ENCODE measurements around the gene STEAP2.

STEAP2 gene

DNA sequence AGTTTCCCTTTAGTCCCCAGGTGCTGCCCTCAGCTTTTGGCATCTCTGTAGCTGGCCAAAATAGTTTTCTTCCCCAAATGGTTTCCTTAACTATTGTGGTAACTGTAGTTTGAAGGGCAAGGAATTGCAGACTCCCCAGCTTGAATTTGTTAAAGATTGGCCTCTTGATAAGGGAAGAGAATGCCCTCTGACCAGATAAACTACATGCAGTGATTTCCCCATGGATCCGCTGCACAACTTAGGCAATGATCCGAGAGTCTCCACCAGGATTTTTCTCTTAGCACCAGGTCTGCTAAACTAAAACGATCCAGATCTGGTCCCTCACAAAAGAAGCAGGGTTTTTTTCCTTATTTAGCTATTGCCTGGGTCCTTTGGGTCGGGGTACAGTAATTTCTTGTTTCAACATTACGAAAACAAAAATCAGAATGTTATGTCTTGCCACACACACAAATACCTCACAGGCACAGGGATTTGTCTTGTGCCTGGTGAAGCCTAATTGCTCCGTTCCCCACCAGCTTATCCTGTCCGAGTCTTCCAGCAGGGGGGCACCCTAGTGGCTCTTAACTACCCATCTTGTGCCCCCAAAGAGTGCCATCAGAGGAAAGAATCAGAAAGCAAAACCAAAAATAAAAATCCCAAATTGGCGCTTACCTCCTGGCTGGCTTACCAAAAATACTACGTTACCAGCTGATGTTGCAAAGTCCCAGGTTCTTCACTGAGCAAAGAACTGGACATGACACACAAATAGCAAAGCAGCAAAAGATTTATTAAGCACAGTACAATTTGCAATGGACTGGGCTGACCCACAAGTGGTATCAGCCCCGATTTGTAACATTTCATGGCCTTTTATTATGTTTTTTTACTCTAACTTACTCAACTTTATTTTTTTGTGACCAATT is 16.4 kb upstream of the STEAP2 start:
- DNase-seq = no peak

- no peak for DNase-seq
These were observed 9.9 kb upstream of the STEAP2 start for GRCh38 chr7:90201500-90202195.

DNA sequence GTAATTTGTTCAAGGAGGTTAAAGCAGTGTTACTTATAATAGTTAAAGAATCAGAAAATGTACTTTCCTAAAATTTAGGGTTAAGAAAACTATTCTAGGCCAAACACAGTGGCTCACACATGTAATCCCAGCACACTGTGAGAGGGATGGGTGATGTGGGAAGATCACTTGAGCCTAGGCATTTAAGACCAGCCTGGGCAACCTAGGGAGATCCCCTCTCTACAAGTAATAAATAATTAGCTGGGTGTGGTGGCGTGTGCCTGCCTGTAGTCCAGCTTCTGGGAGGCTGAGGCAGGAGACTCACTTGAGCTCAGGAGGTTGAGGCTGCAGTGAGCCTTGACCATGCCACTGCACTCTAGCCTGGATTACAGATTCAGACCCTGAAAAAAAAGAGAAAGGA is 3.6 kb upstream of the STEAP2 start:
- DNase-seq = no peak

- no peak for DNase-seq
These were observed 1.8 kb upstream of the STEAP2 start for GRCh38 chr7:90209776-90210175.

DNA sequence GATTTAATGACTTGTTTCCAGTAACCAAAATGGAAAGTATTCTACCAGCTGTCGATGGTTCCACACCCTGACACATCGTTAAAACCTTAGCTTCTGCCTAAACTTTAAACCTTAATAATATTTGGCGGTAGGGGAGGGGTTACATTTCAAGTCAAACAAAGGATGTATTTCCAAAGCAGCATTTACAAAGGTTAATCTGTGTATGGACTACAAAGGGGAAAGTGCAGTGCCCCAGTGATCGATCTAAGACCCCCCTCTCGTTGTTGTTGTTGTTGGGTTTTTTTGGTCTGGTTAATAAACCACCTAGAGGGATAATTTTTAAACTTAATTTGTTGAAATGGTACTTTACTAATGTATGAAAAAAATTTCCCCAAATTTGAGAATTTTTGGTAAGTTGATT is 1.1 kb upstream of the STEAP2 start:
- DNase-seq = no peak

GRCh38 chr7:90210981-90211380 is 559 bp upstream of the STEAP2 start:
- no peak for DNase-seq

DNA sequence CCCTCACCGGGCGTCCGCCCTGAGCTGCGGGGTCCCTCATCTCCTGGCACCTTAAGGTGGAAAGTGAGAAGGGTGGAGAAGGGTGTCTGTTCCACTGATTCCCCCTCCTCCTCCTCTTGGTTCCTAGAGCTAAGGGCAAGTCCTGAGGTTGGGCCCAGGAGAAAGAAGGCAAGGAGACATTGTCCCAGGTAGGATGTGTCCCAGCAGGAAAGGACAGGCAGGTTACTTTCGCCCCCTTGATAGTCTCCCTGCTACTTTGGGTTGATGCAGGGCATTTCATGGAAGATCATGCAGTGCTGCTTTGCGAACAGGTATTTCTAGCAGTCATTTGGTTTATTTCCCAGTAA is 582 bp downstream of the STEAP2 start:
- no peak for DNase-seq

DNA sequence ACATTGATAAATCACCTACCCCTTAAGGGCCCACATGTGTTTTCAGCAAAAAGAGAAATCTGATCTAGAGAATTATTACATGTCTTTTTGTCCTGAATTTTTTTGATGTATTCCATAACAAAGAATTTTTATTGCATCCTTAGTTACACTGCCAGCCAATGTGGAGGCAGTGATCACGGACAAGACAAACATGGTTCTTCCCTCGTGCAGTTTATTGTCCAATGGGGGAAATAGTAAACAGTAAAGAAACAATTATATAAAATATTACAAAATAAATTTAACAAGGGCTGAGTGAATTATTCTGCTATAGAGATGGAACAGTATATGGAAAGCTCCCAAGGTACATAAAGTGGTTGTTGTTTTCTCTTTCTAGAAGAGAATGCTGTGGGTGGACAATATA is 2.0 kb downstream of the STEAP2 start:
- no peak for DNase-seq

DNA sequence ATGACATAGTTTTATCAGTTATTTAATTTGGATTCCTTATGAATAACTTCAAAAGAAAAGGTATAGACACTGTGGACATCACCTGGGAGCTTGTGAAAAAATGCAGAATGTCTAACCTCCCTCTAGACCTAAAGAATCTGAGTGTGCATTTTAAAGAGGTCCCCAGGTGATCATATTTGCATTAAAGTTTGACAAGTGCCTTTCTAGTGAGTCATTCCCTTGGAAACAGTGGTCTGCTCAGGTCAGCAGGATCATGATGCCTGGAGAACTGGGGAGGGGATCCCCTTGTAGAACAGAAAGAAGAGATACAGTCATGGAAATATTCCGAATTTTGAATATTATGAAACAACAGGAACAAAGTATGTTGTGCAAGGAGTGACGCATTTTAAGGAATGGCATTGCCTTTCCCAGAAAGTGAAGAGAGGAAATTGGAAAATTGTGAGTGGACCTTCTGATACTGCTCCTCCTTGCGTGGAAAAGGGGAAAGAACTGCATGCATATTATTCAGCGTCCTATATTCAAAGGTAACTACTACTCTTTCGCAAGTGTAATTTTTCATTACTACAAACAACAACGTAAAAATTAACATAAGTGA is 4.6 kb downstream of the STEAP2 start:
- no peak for DNase-seq

DNA sequence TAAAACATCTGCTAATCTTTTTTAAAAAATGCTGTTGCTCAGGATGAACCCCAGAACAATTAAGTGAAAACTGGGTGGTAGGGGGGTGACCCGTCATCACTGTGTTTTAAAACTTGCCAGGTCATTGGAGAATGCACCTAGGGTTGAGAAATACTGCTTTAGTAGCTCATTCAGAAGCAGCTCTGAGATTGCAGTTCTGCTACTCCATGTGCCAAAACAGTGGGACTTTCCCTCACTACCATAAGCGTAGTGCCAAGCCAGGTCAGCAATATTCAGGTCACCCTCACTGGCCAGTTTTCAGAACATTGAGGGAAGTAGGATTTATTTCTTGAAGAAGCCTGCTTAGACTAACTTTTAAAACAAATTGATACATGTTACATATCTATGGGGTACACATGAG is 5.2 kb downstream of the STEAP2 start:
- DNase-seq = no peak

- no peak for DNase-seq
These were observed 10.8 kb downstream of the STEAP2 start for GRCh38 chr7:90222390-90222789.

- no peak for DNase-seq
These were observed 11.5 kb downstream of the STEAP2 start for GRCh38 chr7:90222811-90223725.

GRCh38 chr7:90224195-90224594 is 12.7 kb downstream of the STEAP2 start:
- DNase-seq = no peak

DNA sequence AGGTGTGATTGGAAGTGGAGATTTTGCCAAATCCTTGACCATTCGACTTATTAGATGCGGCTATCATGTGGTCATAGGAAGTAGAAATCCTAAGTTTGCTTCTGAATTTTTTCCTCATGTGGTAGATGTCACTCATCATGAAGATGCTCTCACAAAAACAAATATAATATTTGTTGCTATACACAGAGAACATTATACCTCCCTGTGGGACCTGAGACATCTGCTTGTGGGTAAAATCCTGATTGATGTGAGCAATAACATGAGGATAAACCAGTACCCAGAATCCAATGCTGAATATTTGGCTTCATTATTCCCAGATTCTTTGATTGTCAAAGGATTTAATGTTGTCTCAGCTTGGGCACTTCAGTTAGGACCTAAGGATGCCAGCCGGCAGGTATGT is 13.6 kb downstream of the STEAP2 start:
- no peak for DNase-seq

DNA sequence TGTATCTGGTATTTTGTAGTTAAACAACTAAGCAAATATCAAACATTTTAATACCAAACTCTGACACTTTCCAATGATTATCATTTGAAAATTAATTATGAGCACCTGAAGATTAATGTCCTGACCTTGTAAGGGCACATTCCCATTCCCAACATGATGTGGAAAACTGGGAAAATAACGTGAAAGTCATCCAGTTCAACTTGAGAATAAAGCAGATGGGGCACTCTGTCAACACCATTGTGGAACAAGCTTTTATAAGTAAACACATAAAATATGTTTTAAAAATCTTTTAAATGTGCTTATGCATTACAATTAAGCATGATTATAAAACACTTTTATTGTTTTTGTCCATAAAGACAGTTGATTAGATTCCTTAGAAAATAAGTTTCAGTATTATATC is 14.1 kb downstream of the STEAP2 start:
- DNase-seq = no peak

- no peak for DNase-seq
These were observed 15.7 kb downstream of the STEAP2 start for GRCh38 chr7:90227259-90227658.

- no peak for DNase-seq
These were observed 18.1 kb downstream of the STEAP2 start for GRCh38 chr7:90229682-90230081.

GRCh38 chr7:90230834-90231233 is 19.3 kb downstream of the STEAP2 start:
- no peak for DNase-seq

DNA sequence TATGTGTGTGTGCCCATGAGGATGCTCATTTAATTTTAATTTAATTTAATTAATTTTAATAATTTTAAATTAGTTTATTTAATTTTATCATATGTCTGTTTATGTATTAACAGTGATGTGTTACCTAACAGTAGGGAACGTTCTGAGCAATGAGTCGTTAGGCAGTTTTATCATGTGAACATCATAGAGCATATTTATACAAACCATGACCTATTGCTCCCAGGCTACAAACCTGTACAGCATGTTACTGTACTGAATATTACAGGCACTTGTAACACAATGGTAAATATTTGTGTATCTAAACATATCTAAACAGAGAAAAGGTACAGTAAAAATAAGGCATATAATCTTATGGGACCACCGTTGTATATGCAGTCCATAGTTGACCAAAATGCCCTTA is 19.8 kb downstream of the STEAP2 start:
- DNase-seq = no peak

DNA sequence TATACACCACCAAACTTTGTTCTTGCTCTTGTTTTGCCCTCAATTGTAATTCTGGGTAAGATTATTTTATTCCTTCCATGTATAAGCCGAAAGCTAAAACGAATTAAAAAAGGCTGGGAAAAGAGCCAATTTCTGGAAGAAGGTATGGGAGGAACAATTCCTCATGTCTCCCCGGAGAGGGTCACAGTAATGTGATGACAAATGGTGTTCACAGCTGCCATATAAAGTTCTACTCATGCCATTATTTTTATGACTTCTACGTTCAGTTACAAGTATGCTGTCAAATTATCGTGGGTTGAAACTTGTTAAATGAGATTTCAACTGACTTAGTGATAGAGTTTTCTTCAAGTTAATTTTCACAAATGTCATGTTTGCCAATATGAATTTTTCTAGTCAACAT is 20.9 kb downstream of the STEAP2 start:
- DNase-seq = no peak

DNA sequence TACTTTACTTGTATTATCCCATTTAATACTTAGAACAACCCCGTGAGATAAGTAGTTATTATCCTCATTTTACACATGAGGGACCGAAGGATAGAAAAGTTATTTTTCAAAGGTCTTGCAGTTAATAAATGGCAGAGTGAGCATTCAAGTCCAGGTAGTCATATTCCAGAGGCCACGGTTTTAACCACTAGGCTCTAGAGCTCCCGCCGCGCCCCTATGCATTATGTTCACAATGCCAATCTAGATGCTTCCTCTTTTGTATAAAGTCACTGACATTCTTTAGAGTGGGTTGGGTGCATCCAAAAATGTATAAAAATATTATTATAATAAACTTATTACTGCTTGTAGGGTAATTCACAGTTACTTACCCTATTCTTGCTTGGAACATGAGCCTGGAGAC is 22.0 kb downstream of the STEAP2 start:
- DNase-seq = no peak

DNA sequence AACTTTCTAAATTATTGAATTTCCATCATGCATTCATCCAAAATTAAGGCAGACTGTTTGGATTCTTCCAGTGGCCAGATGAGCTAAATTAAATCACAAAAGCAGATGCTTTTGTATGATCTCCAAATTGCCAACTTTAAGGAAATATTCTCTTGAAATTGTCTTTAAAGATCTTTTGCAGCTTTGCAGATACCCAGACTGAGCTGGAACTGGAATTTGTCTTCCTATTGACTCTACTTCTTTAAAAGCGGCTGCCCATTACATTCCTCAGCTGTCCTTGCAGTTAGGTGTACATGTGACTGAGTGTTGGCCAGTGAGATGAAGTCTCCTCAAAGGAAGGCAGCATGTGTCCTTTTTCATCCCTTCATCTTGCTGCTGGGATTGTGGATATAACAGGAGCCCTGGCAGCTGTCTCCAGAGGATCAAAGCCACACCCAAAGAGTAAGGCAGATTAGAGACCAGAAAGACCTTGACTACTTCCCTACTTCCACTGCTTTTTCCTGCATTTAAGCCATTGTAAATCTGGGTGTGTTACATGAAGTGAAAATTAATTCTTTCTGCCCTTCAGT is 25.3 kb downstream of the STEAP2 start:
- no peak for DNase-seq

- no peak for DNase-seq
These were observed 26.5 kb downstream of the STEAP2 start for GRCh38 chr7:90238022-90238421.
